Mesothelial cell of epicardium (in vitro differentiated cells): Measurements from ENCODE around the gene ERCC6L2. TPM values are rescaled to one million over a fixed set of nuclear protein-coding genes. Genes with fewer than 3 reads are reported as not detected.

Experiments used
- DNase-seq, 2 experiments: peaks; one replicate each; pipeline ENCODE4 v3.0.0; 2021; ENCODE audit warnings: low spot score in 2 of 2; ENCODE audit not compliant: unreplicated experiment in 2 of 2
- H3K27ac Mint-ChIP-seq: 2 replicates; pipeline ENCODE4 v1.8.0; 2021; ENCODE audit warnings: mixed read lengths
- H3K27me3 Mint-ChIP-seq: 2 replicates; pipeline ENCODE4 v1.8.0; 2021; ENCODE audit warnings: low read depth, mixed read lengths
- H3K36me3 Mint-ChIP-seq: 2 replicates; pipeline ENCODE4 v1.8.0; 2021; ENCODE audit warnings: mixed read lengths
- H3K4me1 Mint-ChIP-seq: 2 replicates; pipeline ENCODE4 v1.8.0; 2021; ENCODE audit warnings: mixed read lengths
- H3K4me3 Mint-ChIP-seq: 2 replicates; pipeline ENCODE4 v1.8.0; 2021; ENCODE audit warnings: mild to moderate bottlenecking, moderate library complexity, mixed read lengths
- H3K9me3 Mint-ChIP-seq: 2 replicates; pipeline ENCODE4 v1.8.0; 2021; ENCODE audit warnings: mixed read lengths
- total RNA-seq: library from RNA; stranded (reverse); gene quantifications from 3 replicates; pipeline ENCODE4 v1.2.1, GENCODE V29; 2021
- TF ChIP-seq, protein P1 (sequence below): fragments of 200-600 bp; sonication (generic); IDR thresholded peaks from one replicate; pipeline ENCODE4 v1.5.0; 2021; ENCODE audit warnings: antibody characterized with exemption; ENCODE audit not compliant: unreplicated experiment

Gene ERCC6L2
- total RNA-seq, 1 donor from 2014 or later = 63.1 TPM

DNA sequence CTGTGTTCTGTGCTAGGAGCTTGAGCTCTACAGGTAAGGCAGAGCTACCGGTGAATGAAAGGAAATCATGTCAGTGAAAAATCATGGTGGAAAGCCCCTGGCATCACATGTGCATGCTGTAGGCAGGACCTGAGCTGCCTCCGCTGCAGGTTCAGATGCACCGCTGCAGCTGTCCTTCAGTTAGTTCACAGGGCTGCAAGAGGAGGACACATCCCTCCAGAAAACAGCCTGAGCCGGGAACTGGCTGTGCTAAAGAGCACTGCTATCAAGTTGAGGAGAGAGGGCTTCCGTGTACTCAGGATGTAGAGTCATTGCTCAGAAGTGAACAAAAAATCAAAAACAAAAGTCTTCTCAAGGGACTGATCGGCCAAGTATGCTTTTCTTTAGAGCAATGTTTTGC is 138.6 kb downstream of the ERCC6L2 start:
- no peak overlapping the region for H3K4me3 Mint-ChIP-seq
- H3K27ac Mint-ChIP-seq = no peak overlapping the region
- H3K27me3 Mint-ChIP-seq = no peaks in the 10 kb centered on the region
- TF ChIP-seq, protein P1, sequence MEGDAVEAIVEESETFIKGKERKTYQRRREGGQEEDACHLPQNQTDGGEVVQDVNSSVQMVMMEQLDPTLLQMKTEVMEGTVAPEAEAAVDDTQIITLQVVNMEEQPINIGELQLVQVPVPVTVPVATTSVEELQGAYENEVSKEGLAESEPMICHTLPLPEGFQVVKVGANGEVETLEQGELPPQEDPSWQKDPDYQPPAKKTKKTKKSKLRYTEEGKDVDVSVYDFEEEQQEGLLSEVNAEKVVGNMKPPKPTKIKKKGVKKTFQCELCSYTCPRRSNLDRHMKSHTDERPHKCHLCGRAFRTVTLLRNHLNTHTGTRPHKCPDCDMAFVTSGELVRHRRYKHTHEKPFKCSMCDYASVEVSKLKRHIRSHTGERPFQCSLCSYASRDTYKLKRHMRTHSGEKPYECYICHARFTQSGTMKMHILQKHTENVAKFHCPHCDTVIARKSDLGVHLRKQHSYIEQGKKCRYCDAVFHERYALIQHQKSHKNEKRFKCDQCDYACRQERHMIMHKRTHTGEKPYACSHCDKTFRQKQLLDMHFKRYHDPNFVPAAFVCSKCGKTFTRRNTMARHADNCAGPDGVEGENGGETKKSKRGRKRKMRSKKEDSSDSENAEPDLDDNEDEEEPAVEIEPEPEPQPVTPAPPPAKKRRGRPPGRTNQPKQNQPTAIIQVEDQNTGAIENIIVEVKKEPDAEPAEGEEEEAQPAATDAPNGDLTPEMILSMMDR = no peak
- peaks cover 7% of the 10 kb centered on the region for H3K4me1 Mint-ChIP-seq
- H3K9me3 Mint-ChIP-seq = no peaks in the 10 kb centered on the region
- no peak for DNase-seq
- peaks cover 31% of the 10 kb centered on the region for H3K36me3 Mint-ChIP-seq

DNA sequence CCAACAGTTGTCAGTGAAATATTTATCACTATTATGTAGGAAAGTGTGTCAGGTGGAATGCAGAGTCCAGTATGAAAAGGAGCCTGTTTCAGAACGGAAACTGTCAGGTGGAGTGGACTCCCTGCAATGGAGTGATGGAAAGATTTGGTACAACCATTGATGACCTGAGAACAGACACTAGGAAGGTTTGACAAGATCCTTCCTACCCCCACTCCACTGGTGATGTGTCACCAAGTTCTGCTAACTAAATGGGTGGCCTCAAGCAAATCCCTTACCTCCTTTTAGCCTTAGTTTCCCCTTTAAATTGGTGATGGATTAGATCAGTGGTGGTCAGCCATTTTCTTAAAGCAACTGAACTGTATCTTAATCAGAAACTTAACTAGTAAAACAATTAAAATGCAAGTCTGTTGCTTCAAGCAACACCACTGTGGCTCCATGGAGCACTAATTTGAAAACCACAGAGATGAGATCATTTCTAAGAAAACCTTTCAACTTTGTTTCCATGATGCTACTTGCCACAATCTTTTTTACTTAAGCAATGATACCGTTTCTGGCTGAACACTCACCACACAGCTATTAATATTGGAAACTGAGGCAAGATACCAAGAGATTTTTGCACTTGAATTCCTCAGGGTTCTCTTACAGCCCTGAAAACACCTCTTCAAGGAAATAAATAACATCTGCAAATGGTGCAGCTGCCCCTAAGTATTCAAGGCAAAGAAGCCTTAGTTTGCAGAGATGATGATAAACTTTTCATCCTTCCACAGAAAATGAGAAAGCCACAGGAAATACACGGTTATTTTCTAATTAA is 140.6 kb downstream of the ERCC6L2 start:
- DNase-seq = no peak
- TF ChIP-seq, protein P1 = no peak
- Mint-ChIP-seq H3K4me3 (no peak overlapping the region), H3K4me1 (peaks cover 7% of the 10 kb centered on the region), H3K36me3 (peaks cover 20% of the 10 kb centered on the region), H3K9me3 (no peaks in the 10 kb centered on the region), H3K27me3 (peaks cover 18% of the 10 kb centered on the region), H3K27ac (no peak overlapping the region)
